HS-5 (cell line): ENCODE data around the gene RBBP9.
"Not testable (repeated sequence)": the region's sequence is repeated elsewhere in the genome, so short reads cannot be mapped to it uniquely, and the experiment has no call there.

Experiments used
- DNase-seq: peaks from one replicate; pipeline ENCODE4 v3.0.0-alpha.2; 2012; ENCODE audit warnings: low read depth

Gene RBBP9

DNA sequence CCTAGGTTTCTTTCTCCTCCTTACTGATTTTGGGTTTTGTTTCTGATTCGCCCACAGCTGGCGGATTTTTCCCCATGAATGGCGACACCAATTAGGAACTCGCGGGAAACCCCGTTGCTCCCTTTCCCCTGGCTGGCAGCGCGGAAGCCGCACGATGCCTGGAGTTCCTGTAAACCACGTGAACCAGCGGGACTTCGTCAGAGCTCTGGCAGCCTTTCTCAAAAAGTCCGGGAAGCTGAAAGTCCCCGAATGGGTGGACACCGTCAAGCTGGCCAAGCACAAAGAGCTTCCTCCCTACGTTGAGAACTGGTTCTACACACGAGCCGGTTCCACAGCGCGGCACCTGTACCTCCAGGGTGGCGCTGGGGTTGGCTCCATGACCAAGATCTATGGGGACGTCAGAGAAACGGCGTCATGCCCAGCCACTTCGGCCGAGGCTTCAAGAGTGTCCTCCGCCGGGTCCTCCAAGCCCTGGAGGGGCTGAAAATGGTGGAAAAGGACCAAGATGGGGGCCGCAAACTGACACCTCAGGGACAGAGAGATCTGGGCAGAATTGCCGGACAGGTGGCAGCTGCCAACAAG is 7.5 kb upstream of the RBBP9 start:
- no peak for DNase-seq

GRCh38 chr20:18501672-18502071 is 4.6 kb upstream of the RBBP9 start:
- not testable (repeated sequence) for DNase-seq

DNA sequence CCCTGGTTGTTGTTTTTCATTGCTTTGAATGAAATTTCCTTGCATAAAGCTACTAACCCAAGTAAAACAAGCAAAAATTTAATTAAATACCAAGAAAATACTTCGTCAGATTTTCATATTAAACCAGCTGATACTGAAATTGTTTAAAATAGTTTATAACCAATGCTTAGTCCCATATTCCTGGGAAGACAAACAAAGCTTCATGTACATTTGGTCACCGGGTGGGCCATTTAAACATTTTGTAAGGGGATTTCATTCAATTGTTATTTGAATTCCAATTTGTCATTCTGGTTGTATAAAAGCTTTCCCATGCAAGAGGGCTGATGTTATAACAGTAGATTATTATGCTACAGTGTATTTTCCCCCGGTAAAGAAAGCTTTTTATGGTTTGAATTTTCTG is 578 bp upstream of the RBBP9 start:
- DNase-seq = no peak

DNA sequence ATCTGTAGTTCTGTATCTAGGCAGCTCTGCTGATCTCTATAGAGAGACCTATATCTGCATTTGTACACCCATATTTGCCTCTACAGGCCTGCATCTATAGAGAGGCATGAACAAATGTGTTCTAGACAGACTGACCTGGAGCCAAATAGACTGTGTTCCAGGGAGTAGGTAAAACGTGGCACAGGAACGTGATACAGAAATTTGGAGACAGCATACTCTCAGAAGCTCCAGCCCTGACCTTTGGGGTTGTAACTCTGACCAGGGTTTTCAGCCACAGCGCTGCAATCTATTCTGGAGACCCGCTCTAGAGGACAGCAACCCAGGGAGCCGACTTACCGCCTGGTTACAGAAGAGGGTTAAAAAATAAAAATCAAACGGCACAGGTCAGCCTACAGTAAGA is 983 bp downstream of the RBBP9 start:
- no peak for DNase-seq

GRCh38 chr20:18488301-18488700 is 8.7 kb downstream of the RBBP9 start:
- no peak for DNase-seq

GRCh38 chr20:18481596-18481995 is 15.4 kb downstream of the RBBP9 start:
- no peak for DNase-seq

DNA sequence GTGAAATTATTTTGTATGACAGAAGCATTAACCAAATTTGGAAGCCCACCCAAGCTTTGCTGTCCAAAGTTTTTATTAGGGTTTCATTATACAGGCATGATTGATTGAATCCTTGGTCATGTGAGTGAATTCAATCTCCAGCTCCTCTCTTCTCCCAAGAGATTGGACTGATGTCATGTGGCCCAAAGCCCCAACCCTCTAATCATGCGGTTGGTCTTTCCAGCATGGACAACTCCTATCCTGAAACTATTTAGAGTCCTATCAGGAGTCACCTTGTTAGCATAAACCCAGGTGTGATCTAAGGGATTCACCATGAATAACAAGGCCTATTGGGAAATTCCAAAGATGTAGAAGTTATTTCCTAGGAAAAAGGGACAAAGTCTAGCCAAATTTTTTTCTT is 19.2 kb downstream of the RBBP9 start:
- DNase-seq = no peak

- no peak for DNase-seq
These were observed 19.8 kb downstream of the RBBP9 start for GRCh38 chr20:18477218-18477617.

DNA sequence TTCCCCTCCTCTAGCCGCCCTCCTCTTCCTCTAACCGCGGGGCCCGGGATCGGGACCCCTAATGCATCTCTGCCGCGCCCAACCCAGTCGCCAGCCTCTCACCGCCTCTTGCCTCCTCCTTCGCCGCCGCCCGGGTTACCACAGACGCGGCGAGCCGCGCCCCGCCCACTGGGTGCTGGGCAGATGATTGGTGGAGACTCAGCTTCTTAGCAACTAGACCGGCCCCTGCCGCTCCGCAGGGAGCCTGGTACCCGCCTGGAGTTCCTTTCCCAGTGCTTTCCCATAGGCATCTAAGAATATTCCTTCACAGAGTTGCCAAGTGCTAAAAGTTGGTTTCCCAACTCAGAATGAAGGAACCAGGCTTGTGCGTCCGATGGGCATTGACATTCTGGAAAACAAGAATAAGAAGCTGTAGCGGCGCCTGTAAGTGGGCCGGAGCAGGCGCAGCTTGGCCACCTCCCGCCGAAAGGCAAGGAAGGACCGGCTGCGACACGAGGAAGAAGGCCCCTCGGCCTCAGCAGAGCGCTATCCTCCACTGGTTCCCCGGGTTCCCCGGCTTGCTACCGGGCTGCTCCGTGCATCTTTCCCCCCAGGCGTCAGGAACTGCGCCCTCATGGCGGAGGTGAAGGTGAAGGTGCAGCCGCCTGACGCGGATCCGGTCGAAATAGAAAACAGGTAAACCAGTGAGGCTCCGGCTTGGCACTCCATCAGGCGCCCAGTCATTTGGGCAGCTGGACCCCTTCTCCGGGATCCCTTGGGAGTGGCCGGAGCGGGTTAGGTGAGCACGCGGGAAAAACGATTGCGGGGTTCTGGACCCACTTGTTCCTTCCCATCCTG is 29.9 kb downstream of the RBBP9 start, which contains the start of the genes DZANK1 and POLR3F:
DZANK1 (minus strand) TSS at position 137 of the 837 bp plus-strand sequence. CDS start 1,672 bp downstream, outside the sequence.
POLR3F (plus strand) TSS at position 497 of the 837 bp plus-strand sequence; CDS start at position 614, 117 bp downstream.
- peak; percentile 93 for DNase-seq

GRCh38 chr20:18466574-18466893 is 30.5 kb downstream of the RBBP9 start:
- DNase-seq = no peak

DNA sequence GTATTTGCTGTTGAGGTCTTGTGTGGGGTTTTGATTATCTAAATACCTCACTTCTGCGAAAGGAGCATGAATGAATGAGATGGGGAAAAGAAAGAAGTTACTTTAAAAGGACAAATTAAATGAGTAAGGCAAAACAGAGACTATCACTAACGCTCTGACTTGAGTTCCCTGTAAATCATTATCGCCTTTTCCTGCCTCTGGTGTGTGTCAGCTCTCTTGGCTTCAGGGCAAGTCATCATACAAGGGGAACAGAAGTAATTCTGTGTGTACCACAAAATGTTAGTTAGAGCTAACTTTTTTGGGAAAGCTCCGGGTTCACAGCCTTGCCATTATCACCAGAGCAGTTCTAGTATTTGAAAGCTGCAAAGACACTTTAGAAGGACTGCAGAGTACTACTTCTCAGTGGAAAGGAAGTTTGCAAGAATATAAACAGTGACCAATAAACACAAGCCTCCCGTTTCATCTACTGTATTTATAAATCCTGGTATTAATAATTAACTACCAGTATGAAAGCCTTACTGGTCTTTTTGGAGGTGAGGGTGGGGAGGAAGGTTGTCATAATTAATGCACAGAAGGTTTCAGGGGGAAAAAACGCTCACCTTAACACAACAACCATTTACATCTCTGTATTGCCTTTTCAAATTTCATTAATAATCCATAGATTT is 31.4 kb downstream of the RBBP9 start:
- no peak for DNase-seq

GRCh38 chr20:18456600-18456999 is 40.4 kb downstream of the RBBP9 start:
- DNase-seq = no peak

DNA sequence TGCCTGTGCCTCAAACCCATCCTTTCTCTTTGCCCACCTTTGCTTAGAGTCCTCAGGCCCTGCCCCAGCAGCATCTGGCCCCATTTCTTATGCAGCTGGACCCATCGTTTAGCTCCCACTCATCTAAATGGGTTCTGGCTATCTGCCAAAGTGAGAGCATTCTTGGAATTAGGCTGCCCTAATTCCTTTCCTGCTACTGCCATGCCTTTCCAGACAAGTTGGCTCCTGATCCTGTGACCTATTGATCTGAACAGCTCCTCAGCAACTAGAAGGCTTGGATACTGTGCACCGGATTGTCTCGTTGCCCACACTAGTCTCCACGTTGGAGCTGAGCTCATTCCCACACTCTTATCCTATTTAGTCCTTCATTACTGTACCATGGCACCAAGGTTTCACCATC is 53.1 kb downstream of the RBBP9 start:
- DNase-seq = no peak

DNA sequence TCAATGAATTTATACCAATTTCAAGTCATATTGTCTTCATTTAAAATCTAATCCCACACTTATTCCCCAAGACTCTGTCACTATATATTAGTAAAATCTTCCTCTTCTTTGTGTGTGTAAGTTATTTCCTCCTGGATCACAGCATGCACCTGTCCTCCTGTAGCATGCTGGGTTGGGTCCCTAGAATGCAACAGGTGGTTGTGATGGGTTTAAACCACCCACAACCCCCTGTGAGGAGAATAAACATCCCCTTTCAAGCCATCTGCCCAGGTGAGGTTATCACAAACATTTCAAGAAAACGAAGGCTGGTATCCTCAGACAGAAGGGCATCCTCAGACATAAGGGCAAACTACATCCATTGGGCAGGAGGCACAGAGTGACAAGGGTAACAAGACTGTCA is 56.6 kb downstream of the RBBP9 start:
- no peak for DNase-seq

GRCh38 chr20:18436847-18437246 is 60.2 kb downstream of the RBBP9 start:
- no peak for DNase-seq
